Ishikawa (cell line): Measurements from ENCODE around the gene GNAS.

ENCODE experiments used
- CEBPB ChIP-seq: IDR thresholded peaks from 2 replicates; pipeline ENCODE4 v1.6.1; 2012
- CREB1 ChIP-seq: IDR thresholded peaks from 2 replicates; pipeline ENCODE4 v1.6.1; 2012; ENCODE audit warnings: low read depth
- EP300 ChIP-seq: IDR thresholded peaks from 2 replicates; pipeline ENCODE4 v1.6.1; 2012; ENCODE audit warnings: borderline replicate concordance
- MAX ChIP-seq: IDR thresholded peaks from 2 replicates; pipeline ENCODE4 v1.6.1; 2012
- REST ChIP-seq: IDR thresholded peaks from 2 replicates; pipeline ENCODE4 v1.6.1; 2012; ENCODE audit warnings: low read depth, mild to moderate bottlenecking
- TAF1 ChIP-seq: IDR thresholded peaks from 2 replicates; pipeline ENCODE4 v1.6.1; 2012; ENCODE audit warnings: low read depth, mild to moderate bottlenecking
- TEAD4 ChIP-seq: IDR thresholded peaks from 2 replicates; pipeline ENCODE4 v1.6.1; 2012
- YY1 ChIP-seq: IDR thresholded peaks from 2 replicates; pipeline ENCODE4 v1.6.1; 2012; ENCODE audit warnings: low read depth

- no peak for TF ChIP-seq TAF1
- no peak for TF ChIP-seq REST
- TF ChIP-seq CREB1, result no peak
- no peak for TF ChIP-seq TEAD4
- TF ChIP-seq YY1, result no peak
- no peak for TF ChIP-seq MAX
- no peak for TF ChIP-seq CEBPB
- TF ChIP-seq EP300, result no peak
Measured at GRCh38 chr20:58803533-58803932, 49.0 kb upstream of the GNAS start.
